HG03558 (cell line): ENCODE measurements around the gene UTP14C.
"Not testable (repeated sequence)": the region's sequence is repeated elsewhere in the genome, so short reads cannot be mapped to it uniquely, and the experiment has no call there.

Experiments used
- ATAC-seq: cut with Tn5 transposase; IDR thresholded peaks from one replicate; pipeline ENCODE4 v1.9.1; 2021; ENCODE audit warnings: moderate number of reproducible peaks; ENCODE audit not compliant: unreplicated experiment; ENCODE audit errors: extremely low read depth

The UTP14C gene

DNA sequence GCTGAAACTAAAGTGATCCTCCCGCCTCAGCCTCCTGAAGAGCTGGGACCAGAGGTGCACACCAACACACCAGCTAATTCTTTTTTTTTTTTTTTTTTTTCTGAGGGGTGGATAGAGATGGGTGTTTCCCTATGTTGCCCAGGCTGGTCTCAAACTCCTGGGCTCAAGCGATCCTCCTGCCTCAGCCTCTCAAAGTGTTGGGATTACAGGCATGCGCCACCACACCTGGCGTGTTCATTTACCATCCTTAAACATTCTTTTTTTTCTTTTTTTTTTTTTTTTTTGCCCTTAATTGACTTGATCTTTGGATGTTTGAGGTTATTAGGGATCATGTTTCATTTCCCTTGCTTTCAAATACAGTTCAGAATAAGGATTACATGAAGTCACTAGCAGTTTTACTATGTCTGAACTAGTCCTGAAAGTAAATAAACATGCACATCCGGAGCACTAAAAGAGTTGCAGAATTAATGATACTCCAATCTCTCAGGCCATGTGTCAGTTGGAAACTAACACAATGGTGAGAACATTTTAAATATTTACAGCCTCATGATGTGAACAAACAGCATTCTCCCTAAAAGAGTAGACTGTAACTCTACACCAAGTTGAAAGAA, 10.2 kb downstream of the UTP14C start:
- ATAC-seq = no peak

DNA sequence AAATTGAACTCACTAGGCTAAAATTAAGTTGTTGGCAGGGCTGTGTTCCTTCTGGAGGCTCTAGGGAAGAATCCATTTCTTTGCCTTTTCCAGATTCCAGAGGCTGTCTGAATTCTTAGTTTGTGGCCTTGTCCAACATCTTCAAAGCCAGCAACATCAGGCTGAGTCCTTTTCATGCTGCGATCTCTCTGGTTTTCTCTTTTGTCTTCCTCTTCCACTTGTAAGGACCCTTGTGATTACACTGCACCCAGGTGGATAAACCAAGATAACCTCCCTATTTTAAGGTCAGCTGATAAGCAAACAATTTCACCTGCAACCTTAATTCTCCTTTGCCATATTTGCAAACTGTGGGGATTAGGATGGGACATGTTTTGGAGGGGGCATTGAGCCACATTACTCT, 11.5 kb downstream of the UTP14C start:
- no peak for ATAC-seq

DNA sequence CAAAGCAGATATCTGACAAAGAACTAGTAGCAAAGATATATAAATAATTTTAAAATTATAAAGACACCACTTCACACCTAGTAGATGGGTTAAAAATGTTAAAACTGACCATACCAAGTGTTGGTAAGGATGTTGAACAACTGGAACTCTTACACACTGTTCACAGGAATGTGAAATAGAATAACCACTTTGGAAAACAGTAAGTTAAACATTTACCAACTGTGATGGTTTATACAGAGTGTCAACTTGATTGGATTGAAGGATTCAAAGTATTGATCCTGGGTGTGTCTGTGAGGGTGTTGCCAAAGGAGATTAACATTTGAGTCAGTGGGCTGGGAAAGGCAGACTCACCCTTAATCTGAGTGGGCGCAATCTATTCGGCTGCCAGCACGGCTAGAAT, 19.2 kb downstream of the UTP14C start:
- ATAC-seq = no peak

DNA sequence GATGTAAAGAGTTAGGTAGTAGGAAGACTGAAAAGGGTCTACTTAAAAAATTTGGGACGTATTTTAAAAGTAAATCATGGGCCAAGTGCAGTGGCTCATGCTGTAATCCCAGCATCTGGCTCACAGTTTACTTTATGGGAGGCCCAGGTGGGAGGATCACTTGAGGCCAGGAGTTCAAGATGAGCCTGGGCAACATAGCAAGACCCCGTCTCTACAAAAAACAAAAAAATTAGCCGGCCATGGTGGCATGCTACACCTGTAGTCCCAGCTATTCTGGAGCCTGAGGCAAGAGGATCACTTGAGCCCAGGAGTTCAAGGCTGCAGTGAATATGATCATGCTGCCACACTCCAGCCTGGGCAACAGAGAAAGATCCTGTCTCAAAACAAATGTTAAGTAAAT, 23.0 kb downstream of the UTP14C start:
- ATAC-seq = no peak

DNA sequence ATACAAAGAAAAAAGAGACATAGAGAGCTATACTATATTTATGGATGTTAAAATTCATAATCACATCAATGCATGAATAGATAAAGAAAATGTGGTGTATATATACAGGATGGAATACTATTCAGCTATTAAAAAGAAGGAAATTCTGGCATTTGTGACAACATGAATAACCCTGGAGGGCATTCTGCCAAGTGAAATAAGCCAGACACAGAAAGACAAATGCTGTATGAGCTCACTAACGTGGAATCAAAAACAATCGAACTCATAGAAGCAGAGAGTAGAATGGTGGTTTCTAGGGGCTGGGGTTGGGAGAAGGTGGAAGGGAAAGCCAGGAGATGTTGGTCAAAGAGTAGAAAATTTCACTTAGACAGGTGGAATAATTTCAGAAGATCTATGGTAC, 24.0 kb downstream of the UTP14C start:
- ATAC-seq = no peak

DNA sequence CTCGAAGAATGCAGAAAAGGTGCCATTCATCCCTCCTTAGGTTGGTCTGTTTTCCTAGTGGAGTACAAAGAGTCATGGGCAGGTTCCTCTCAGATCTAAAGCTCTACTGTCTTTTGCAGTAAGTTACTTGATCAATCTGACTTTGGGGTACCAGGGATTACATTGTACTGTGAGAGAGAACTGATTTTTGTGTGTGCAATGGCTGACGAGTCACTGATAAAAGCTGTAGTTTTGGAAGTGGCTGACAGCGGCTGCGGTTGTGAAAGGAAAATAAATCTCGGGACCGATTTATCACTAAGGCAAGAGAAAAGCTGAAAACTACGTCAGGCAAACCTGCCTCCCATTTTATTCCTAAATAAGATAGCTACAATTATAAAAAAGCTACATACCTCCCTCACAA, 26.9 kb downstream of the UTP14C start:
- ATAC-seq = no peak

DNA sequence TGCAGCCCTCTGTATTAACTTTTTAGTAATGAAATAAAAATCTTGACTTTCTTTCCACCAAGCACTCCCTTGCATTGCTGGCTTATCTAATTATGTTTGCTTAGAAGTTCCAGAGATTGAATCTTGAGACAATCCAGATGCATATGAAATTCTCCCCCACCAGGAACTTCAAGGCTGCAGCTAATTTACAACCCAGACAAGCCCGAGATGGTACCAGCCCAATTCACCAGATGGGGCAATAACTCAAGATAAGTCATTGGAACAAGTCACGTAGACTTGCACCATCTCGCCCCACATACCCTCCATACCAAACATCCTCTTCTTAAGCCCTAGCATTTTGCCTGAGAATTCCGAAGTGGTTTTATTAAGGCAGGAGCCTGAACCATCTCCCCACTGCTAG, 29.0 kb downstream of the UTP14C start:
- ATAC-seq = no peak

DNA sequence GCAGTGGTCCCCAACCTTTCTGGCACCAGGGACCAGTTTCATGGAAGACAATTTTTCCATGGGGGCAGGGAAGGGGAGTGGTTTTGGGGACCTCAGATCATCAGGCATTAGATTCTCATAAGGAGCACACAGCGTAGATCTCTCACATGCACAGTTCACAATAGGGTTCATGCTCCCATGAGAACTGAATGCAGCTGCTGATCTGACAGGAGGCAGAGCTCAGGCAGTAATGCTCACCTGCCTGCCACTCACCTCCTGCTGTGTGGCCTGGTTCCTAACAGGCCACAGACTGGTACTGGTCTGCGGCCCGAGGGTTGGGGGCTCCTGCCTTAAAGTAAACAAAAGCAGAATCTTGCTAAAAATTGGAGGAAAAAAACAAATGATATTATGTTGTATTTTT, 36.6 kb downstream of the UTP14C start:
- not testable (repeated sequence) for ATAC-seq

DNA sequence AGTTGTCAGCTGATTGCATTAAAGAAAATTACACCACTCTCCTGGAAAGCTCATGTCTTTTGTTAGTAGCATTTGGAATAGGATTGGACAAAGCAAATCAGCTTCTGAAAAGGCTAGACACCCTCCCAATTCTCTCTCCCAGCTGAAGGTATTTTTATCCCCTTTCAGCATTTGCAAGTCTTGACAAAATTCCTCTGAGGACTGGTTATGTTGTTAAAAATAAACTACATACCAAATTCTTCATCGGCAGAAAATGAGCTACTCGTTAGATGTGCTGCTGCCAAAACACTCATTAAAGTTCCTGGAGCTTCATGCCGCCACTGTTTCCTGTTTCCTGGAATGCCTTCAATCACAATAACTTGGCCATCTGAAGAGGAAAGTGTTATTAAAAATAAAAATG, 37.1 kb downstream of the UTP14C start:
- no peak for ATAC-seq

DNA sequence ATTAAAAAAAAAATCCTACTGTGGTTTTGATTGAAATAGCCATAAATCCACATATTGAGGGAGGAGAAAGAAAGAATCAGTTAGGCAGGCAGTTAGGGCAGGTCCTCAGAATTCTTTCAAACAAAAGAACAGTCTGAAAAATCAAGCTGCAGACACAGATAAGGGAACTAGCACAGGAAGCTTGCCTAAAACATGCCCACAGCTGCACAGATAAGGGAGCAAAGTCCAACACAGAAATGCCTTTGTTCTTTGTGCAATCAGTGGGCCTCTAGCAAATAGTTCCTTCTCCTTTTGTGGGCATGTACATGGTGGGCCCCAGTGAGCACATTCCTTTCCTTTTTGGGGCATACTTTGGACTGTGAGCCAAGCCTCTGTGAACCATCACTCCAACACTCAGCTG, 42.7 kb downstream of the UTP14C start:
- no peak for ATAC-seq

DNA sequence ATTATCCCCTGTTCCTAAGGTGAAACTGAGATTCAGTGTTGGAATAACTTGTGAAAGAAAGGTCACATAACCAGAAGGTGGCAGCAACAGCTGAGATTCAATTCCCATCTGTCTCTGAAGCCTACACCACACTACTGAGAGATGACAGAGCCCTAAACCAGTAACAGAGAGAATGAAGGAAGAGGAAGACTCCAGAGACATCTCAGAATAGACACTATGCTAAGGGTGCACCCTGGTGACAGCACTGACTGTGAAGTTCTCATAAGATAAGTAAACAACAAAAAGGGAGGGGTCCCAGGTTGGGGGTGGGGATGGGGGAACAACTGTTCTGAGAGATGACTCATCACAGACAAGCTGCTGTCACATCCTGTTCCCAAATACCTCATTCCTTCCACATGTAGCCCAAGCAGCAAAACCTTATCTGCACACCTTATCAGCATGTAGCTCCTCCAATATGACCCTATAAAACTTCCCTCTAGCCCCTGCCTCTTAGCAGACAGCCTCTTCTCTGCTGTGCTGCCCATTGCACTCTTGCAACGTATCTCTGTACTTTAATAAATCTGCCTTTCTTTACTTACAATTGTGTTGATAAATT, 46.5 kb downstream of the UTP14C start:
- no peak for ATAC-seq
